GM23338 (cell line): ENCODE results near the gene DTYMK. TPM values are rescaled to one million over a fixed set of nuclear protein-coding genes. Genes with fewer than 3 reads are reported as not detected.
"Not testable (repeated sequence)": the region's sequence is repeated elsewhere in the genome, so short reads cannot be mapped to it uniquely, and the experiment has no call there.

Experiments
- ATAC-seq: fragments of 200-7000 bp; cut with Tn5 transposase; 3 replicates; pipeline ENCODE4 v1.9.1; 2020
- DNase-seq: peaks from one replicate; pipeline ENCODE4 v3.0.0-alpha.2; 2015; ENCODE audit warnings: low spot score
- H2AFZ ChIP-seq: fragments of 200-600 bp; sonication (generic); 2 replicates; pipeline ENCODE4 v1.8.0; 2016; ENCODE audit warnings: antibody characterized with exemption, mild to moderate bottlenecking, moderate library complexity
- H3F3A ChIP-seq: fragments of 200-600 bp; sonication (generic); replicated peaks from 2 replicates; pipeline ENCODE4 v1.8.0; 2017; ENCODE audit warnings: antibody characterized with exemption, mixed run types, low read depth
- H3K27ac ChIP-seq: fragments of 200-600 bp; sonication (generic); 2 replicates; pipeline ENCODE4 v1.6.1; 2016; ENCODE audit warnings: low read depth
- H3K27me3 ChIP-seq: fragments of 200-600 bp; sonication (generic); 2 replicates; pipeline ENCODE4 v1.8.0; 2016; ENCODE audit warnings: mild to moderate bottlenecking, mixed run types, moderate library complexity; ENCODE audit not compliant: insufficient read depth
- H3K36me3 ChIP-seq: fragments of 200-600 bp; sonication (generic); 2 replicates; pipeline ENCODE4 v1.8.0; 2016; ENCODE audit warnings: mild to moderate bottlenecking; ENCODE audit not compliant: insufficient read depth
- H3K4me1 ChIP-seq: fragments of 200-600 bp; sonication (generic); 2 replicates; pipeline ENCODE4 v1.8.0; 2016; ENCODE audit warnings: mild to moderate bottlenecking, moderate library complexity; ENCODE audit not compliant: insufficient read depth
- H3K4me2 ChIP-seq: fragments of 200-600 bp; sonication (generic); 2 replicates; pipeline ENCODE4 v1.7.1; 2017; ENCODE audit warnings: mixed run types
- H3K4me3 ChIP-seq: fragments of 200-600 bp; sonication (generic); 2 replicates; pipeline ENCODE4 v1.6.1; 2016; ENCODE audit warnings: mixed run types
- H3K79me2 ChIP-seq: fragments of 200-600 bp; sonication (generic); replicated peaks from 2 replicates; pipeline ENCODE4 v1.8.0; 2017; ENCODE audit warnings: mild to moderate bottlenecking; ENCODE audit not compliant: insufficient read depth
- H3K9me2 ChIP-seq: fragments of 200-600 bp; sonication (generic); 2 replicates; pipeline ENCODE4 v1.8.0; 2017; ENCODE audit not compliant: insufficient read depth
- H4K20me1 ChIP-seq: fragments of 200-600 bp; sonication (generic); replicated peaks from 2 replicates; pipeline ENCODE4 v1.8.0; 2017; ENCODE audit warnings: mild to moderate bottlenecking; ENCODE audit not compliant: insufficient read depth
- H3K27ac Mint-ChIP-seq: 2 replicates; pipeline ENCODE4 v1.8.0; 2020; ENCODE audit warnings: inconsistent platforms, mild to moderate bottlenecking, moderate library complexity, mixed read lengths
- H3K27me3 Mint-ChIP-seq: 3 replicates; pipeline ENCODE4 v1.8.0; 2022; ENCODE audit warnings: low read depth, mild to moderate bottlenecking, moderate library complexity, mixed read lengths, inconsistent platforms; ENCODE audit not compliant: insufficient read depth, poor library complexity
- H3K36me3 Mint-ChIP-seq: 3 replicates; pipeline ENCODE4 v1.8.0; 2021; ENCODE audit warnings: low read depth, mild to moderate bottlenecking, inconsistent platforms, moderate library complexity, mixed read lengths
- H3K4me1 Mint-ChIP-seq: 3 replicates; pipeline ENCODE4 v1.8.0; 2020; ENCODE audit warnings: mild to moderate bottlenecking, inconsistent platforms, mixed read lengths
- H3K4me3 Mint-ChIP-seq: 3 replicates; pipeline ENCODE4 v1.8.0; 2021; ENCODE audit warnings: moderate library complexity, mild to moderate bottlenecking, inconsistent platforms, mixed read lengths
- H3K9me3 Mint-ChIP-seq: 3 replicates; pipeline ENCODE4 v1.8.0; 2020; ENCODE audit warnings: moderate library complexity, mild to moderate bottlenecking, inconsistent platforms, mixed read lengths
- CREB1 ChIP-seq: fragments of 250-450 bp; sonication (Bioruptor Pico); IDR thresholded peaks from 2 replicates; pipeline ENCODE4 v1.5.0; 2020; ENCODE audit warnings: low read depth, mild to moderate bottlenecking, moderate library complexity
- EZH2 ChIP-seq: fragments of 200-600 bp; sonication (generic); IDR thresholded peaks from one replicate; pipeline ENCODE4 v1.8.0; 2017; ENCODE audit warnings: antibody characterized with exemption, mild to moderate bottlenecking, low read depth; ENCODE audit not compliant: unreplicated experiment
- EZH2phosphoT487 ChIP-seq: fragments of 200-600 bp; sonication (generic); IDR thresholded peaks from one replicate; pipeline ENCODE4 v1.8.1; 2018; ENCODE audit warnings: antibody characterized with exemption; ENCODE audit not compliant: unreplicated experiment
- JUNB ChIP-seq: IDR thresholded peaks from one replicate; pipeline ENCODE4 v1.6.1; 2016; ENCODE audit warnings: antibody characterized with exemption; ENCODE audit not compliant: unreplicated experiment
- NANOG ChIP-seq: IDR thresholded peaks from 2 replicates; pipeline ENCODE4 v1.6.1; 2016; ENCODE audit warnings: antibody characterized with exemption, borderline replicate concordance
- POLR2AphosphoS5 ChIP-seq: IDR thresholded peaks from 2 replicates; pipeline ENCODE4 v1.6.1; 2016; ENCODE audit warnings: antibody characterized with exemption, low read depth
- STAT1 ChIP-seq: IDR thresholded peaks from one replicate; pipeline ENCODE4 v1.6.1; 2016; ENCODE audit warnings: antibody characterized with exemption; ENCODE audit not compliant: unreplicated experiment
- ZNF331 ChIP-seq: fragments of 250-450 bp; sonication (Bioruptor Pico); IDR thresholded peaks from 2 replicates; pipeline ENCODE4 v1.5.0; 2020; ENCODE audit warnings: low read depth, mild to moderate bottlenecking, moderate library complexity
- polyA plus RNA-seq: library from polyadenylated mRNA; unstranded; fragments of >200 nt; fragmentation: Nextera tagmentation; extraction: Ambion mirVana; gene quantifications from 2 replicates; pipeline ENCODE4 v1.2.1, GENCODE V29; 2016
- total RNA-seq: library from RNA; depleted of rRNA; stranded (reverse); fragments of >200 nt; shearing (Covaris generic); gene quantifications from 2 replicates; pipeline ENCODE4 v1.2.3, GENCODE V29; 2014
- TF ChIP-seq, protein P1 (sequence below), 2 experiments: fragments of 200-600 bp in 1 of 2; sonication (generic) in 1 of 2; conservative IDR thresholded peaks; 2 replicates each; pipeline versions ENCODE4 v1.5.1 to v1.6.1; 2016 to 2017; ENCODE audit warnings: antibody characterized with exemption in 2 of 2, low read depth in 2 of 2, mild to moderate bottlenecking in 2 of 2, moderate library complexity in 1 of 2
- TF ChIP-seq, protein P2 (sequence below): fragments of 250-450 bp; sonication (Bioruptor Pico); IDR thresholded peaks from 2 replicates; pipeline ENCODE4 v1.5.0; 2020; ENCODE audit warnings: mild to moderate bottlenecking, moderate library complexity
- TF ChIP-seq, protein P3 (sequence below): IDR thresholded peaks from one replicate; pipeline ENCODE4 v1.6.1; 2018; ENCODE audit warnings: antibody characterized with exemption; ENCODE audit not compliant: unreplicated experiment

DTYMK gene
- total and polyA plus RNA-seq, 2 experiments from 2014 or later = 55.4 to 65.4 TPM

DNA sequence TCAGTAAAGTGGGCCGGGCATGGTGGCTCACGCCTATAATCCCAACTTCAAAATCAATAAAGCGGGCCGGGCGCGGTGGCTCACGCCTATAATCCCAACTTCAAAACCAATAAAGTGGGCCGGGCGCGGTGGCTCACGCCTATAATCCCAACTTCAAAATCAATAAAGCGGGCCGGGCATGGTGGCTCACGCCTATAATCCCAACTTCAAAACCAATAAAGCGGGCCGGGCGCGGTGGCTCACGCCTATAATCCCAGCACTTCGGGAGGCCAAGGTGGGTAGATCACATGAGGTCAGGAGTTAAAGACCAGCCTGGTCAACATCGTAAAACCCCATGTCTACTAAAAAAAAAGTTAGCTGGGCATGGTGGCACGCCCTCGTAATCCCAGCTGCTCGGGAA, 23.9 kb downstream of the DTYMK start:
- not testable (repeated sequence) for H3K27ac Mint-ChIP-seq, H3K27me3 ChIP-seq, ATAC-seq, H3K27ac ChIP-seq, H3K4me1 ChIP-seq, H4K20me1 ChIP-seq, H3K4me3 ChIP-seq, H3K9me3 Mint-ChIP-seq, H2AFZ ChIP-seq, DNase-seq, H3K9me2 ChIP-seq, H3K4me1 Mint-ChIP-seq, H3K4me2 ChIP-seq, H3K79me2 ChIP-seq, H3K4me3 Mint-ChIP-seq
- peaks cover 10% of the 10 kb centered on the region for H3K36me3 ChIP-seq
- peaks cover 46% of the 10 kb centered on the region for H3K36me3 Mint-ChIP-seq
- H3K27me3 Mint-ChIP-seq = peaks cover 14% of the 10 kb centered on the region
- H3F3A ChIP-seq = peaks cover 10% of the 10 kb centered on the region

DNA sequence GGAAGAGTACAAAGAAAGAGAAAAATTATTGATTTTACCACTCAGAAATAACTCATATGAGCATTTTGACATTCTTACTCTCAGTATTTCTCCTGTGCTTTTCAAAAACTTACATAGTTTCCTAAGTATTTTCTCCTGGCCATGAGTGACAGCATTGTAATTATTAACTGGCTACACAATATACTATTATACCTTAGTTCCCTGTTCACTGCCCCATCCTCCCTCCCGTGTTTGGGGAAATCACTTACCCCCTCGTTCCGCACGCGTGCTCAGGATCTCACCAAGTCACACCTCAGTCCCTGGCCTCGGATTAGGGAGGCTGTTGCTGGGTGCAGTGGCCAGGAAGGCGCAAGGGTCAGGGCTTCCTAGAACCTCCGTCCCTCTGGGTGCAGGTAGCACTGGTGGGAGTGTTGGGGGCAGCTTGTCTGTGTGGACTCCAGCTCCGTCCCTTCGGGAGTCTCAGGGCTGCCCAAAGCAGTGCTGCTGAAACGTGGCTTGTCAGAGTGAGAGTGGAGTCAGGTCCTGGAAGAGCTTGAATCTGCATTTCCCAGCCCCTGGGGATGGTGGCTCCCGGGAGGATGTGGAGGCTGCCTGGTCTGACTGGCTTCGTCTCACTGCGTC, 25.9 kb downstream of the DTYMK start:
- no peak overlapping the region for H3K4me2 ChIP-seq
- DNase-seq (no peak), ATAC-seq (no peak)
- H3K27ac ChIP-seq = no peak overlapping the region
- Mint-ChIP-seq H3K27ac (no peak overlapping the region), H3K27me3 (peaks cover 12% of the 10 kb centered on the region), H3K9me3 (no peaks in the 10 kb centered on the region; the same call in 1 of the 3 replicates), H3K36me3 (peaks cover 48% of the 10 kb centered on the region), H3K4me3 (no peak overlapping the region; the same call in 2 of the 3 replicates), H3K4me1 (peaks cover 2% of the 10 kb centered on the region; the same call in 2 of the 3 replicates)
- H3K79me2 ChIP-seq = no peaks in the 10 kb centered on the region
- H3K9me2 ChIP-seq = no peaks in the 10 kb centered on the region
- H3K27me3 ChIP-seq = no peaks in the 10 kb centered on the region
- peaks cover 8% of the 10 kb centered on the region for H3F3A ChIP-seq
- peaks cover 10% of the 10 kb centered on the region for H3K36me3 ChIP-seq
- peaks cover 13% of the 10 kb centered on the region for H4K20me1 ChIP-seq
- H3K4me3 ChIP-seq = no peak overlapping the region
- no peaks in the 10 kb centered on the region for H3K4me1 ChIP-seq
- H2AFZ ChIP-seq = no peak overlapping the region
- TF ChIP-seq, protein P1, sequence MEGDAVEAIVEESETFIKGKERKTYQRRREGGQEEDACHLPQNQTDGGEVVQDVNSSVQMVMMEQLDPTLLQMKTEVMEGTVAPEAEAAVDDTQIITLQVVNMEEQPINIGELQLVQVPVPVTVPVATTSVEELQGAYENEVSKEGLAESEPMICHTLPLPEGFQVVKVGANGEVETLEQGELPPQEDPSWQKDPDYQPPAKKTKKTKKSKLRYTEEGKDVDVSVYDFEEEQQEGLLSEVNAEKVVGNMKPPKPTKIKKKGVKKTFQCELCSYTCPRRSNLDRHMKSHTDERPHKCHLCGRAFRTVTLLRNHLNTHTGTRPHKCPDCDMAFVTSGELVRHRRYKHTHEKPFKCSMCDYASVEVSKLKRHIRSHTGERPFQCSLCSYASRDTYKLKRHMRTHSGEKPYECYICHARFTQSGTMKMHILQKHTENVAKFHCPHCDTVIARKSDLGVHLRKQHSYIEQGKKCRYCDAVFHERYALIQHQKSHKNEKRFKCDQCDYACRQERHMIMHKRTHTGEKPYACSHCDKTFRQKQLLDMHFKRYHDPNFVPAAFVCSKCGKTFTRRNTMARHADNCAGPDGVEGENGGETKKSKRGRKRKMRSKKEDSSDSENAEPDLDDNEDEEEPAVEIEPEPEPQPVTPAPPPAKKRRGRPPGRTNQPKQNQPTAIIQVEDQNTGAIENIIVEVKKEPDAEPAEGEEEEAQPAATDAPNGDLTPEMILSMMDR (conservative IDR thresholded peaks at IDR 0.05; ENCODE audit: low read depth in 2 of 2) = no peak
- TF ChIP-seq POLR2AphosphoS5 (no peak), EZH2 (no peak), ZNF331 (CRISPR knock-in tag) (no peak), STAT1 (no peak), JUNB (no peak), NANOG (no peak), EZH2phosphoT487 (no peak), CREB1 (CRISPR knock-in tag) (no peak)
- TF ChIP-seq, protein P2, sequence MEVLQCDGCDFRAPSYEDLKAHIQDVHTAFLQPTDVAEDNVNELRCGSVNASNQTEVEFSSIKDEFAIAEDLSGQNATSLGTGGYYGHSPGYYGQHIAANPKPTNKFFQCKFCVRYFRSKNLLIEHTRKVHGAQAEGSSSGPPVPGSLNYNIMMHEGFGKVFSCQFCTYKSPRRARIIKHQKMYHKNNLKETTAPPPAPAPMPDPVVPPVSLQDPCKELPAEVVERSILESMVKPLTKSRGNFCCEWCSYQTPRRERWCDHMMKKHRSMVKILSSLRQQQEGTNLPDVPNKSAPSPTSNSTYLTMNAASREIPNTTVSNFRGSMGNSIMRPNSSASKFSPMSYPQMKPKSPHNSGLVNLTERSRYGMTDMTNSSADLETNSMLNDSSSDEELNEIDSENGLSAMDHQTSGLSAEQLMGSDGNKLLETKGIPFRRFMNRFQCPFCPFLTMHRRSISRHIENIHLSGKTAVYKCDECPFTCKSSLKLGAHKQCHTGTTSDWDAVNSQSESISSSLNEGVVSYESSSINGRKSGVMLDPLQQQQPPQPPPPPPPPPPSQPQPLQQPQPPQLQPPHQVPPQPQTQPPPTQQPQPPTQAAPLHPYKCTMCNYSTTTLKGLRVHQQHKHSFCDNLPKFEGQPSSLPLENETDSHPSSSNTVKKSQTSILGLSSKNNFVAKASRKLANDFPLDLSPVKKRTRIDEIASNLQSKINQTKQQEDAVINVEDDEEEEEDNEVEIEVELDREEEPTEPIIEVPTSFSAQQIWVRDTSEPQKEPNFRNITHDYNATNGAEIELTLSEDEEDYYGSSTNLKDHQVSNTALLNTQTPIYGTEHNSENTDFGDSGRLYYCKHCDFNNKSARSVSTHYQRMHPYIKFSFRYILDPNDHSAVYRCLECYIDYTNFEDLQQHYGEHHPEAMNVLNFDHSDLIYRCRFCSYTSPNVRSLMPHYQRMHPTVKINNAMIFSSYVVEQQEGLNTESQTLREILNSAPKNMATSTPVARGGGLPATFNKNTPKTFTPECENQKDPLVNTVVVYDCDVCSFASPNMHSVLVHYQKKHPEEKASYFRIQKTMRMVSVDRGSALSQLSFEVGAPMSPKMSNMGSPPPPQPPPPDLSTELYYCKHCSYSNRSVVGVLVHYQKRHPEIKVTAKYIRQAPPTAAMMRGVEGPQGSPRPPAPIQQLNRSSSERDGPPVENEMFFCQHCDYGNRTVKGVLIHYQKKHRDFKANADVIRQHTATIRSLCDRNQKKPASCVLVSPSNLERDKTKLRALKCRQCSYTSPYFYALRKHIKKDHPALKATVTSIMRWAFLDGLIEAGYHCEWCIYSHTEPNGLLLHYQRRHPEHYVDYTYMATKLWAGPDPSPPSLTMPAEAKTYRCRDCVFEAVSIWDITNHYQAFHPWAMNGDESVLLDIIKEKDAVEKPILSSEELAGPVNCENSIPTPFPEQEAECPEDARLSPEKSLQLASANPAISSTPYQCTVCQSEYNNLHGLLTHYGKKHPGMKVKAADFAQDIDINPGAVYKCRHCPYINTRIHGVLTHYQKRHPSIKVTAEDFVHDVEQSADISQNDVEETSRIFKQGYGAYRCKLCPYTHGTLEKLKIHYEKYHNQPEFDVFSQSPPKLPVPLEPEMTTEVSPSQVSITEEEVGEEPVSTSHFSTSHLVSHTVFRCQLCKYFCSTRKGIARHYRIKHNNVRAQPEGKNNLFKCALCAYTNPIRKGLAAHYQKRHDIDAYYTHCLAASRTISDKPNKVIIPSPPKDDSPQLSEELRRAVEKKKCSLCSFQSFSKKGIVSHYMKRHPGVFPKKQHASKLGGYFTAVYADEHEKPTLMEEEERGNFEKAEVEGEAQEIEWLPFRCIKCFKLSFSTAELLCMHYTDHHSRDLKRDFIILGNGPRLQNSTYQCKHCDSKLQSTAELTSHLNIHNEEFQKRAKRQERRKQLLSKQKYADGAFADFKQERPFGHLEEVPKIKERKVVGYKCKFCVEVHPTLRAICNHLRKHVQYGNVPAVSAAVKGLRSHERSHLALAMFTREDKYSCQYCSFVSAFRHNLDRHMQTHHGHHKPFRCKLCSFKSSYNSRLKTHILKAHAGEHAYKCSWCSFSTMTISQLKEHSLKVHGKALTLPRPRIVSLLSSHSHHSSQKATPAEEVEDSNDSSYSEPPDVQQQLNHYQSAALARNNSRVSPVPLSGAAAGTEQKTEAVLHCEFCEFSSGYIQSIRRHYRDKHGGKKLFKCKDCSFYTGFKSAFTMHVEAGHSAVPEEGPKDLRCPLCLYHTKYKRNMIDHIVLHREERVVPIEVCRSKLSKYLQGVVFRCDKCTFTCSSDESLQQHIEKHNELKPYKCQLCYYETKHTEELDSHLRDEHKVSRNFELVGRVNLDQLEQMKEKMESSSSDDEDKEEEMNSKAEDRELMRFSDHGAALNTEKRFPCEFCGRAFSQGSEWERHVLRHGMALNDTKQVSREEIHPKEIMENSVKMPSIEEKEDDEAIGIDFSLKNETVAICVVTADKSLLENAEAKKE (CRISPR knock-in tag) = no peak
- TF ChIP-seq, protein P3, sequence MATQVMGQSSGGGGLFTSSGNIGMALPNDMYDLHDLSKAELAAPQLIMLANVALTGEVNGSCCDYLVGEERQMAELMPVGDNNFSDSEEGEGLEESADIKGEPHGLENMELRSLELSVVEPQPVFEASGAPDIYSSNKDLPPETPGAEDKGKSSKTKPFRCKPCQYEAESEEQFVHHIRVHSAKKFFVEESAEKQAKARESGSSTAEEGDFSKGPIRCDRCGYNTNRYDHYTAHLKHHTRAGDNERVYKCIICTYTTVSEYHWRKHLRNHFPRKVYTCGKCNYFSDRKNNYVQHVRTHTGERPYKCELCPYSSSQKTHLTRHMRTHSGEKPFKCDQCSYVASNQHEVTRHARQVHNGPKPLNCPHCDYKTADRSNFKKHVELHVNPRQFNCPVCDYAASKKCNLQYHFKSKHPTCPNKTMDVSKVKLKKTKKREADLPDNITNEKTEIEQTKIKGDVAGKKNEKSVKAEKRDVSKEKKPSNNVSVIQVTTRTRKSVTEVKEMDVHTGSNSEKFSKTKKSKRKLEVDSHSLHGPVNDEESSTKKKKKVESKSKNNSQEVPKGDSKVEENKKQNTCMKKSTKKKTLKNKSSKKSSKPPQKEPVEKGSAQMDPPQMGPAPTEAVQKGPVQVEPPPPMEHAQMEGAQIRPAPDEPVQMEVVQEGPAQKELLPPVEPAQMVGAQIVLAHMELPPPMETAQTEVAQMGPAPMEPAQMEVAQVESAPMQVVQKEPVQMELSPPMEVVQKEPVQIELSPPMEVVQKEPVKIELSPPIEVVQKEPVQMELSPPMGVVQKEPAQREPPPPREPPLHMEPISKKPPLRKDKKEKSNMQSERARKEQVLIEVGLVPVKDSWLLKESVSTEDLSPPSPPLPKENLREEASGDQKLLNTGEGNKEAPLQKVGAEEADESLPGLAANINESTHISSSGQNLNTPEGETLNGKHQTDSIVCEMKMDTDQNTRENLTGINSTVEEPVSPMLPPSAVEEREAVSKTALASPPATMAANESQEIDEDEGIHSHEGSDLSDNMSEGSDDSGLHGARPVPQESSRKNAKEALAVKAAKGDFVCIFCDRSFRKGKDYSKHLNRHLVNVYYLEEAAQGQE = no peak
